Measurements from ENCODE around the gene USP15. TPM values are rescaled to one million over a fixed set of nuclear protein-coding genes. Genes with fewer than 3 reads are reported as not detected.

USP15 gene
- total RNA-seq, 1 donor from 2014 or later: 50.9 TPM

DNA sequence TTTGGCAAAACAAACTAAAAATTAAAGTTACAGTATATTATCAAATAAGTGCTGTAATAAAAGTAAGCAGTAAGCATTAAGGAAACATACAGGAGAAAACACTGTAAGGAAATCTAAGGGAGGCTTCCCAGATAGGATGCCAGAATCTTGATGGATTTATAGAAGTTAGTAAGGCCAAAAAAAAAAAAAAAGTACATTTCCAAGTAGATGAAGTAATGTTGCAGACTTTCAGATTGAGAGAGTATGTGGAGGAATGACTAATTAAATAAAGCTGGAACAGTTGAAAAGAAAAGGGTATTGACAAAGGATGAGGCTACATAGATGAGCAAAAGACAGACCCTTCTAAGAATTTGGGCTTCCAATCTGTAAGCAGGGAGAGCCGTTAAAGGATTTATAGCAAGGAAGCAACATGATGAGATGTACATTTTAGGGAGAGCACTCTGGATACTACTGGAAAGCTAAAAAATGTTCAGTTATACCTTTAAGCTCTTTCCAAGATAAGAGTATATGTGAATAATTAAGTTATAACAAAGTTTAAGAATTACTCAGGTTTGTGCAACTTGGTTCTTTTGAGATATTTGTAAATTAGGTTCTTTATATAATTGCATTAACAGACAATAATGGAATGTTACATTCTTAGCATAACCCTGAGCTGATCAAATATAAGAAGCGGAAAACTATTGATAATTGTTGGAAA is 119.0 kb downstream of the USP15 start:
- H3K36me3 Mint-ChIP-seq: peaks cover 4% of the 10 kb centered on the region
- H3K9me3 Mint-ChIP-seq: no peaks in the 10 kb centered on the region
- DNase-seq (ENCODE audit: low spot score in 2 of 2, unreplicated experiment in 2 of 2): no peak
- no peak for TF ChIP-seq CTCF (IDR thresholded peaks at IDR 0.05; ENCODE audit: unreplicated experiment)
- H3K4me1 Mint-ChIP-seq: no peaks in the 10 kb centered on the region
- no peak overlapping the region for H3K4me3 Mint-ChIP-seq
- no peaks in the 10 kb centered on the region for H3K27me3 Mint-ChIP-seq (ENCODE audit: low read depth)
- H3K27ac Mint-ChIP-seq: no peak overlapping the region

GRCh38 chr12:62379723-62380045 is 119.5 kb downstream of the USP15 start:
- no peaks in the 10 kb centered on the region for H3K27me3 Mint-ChIP-seq (ENCODE audit: low read depth)
- H3K36me3 Mint-ChIP-seq: peaks cover 4% of the 10 kb centered on the region
- no peak overlapping the region for H3K4me3 Mint-ChIP-seq
- no peak overlapping the region for H3K27ac Mint-ChIP-seq
- no peaks in the 10 kb centered on the region for H3K4me1 Mint-ChIP-seq
- H3K9me3 Mint-ChIP-seq: no peaks in the 10 kb centered on the region
- DNase-seq (ENCODE audit: low spot score in 2 of 2, unreplicated experiment in 2 of 2): no peak
- TF ChIP-seq CTCF (IDR thresholded peaks at IDR 0.05; ENCODE audit: unreplicated experiment): no peak

DNA sequence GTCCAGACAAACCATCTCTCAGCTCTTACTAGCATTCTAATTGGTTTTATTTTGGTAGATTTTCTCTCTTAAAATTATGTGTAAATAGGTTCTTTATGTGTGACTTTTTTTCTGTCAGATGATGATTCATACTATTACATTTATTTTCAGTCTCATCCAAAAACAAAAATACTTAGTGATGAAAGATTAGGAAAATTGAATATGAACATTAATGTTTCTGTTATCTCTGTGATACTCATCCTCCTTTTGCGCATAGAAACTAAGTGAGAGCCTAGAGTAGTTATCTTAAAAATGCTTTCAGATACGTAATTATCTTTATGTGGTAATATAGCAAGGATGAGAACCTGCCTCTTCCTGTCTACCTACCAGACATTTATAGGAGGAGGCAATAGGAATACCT is 122.3 kb downstream of the USP15 start:
- no peak for DNase-seq (ENCODE audit: low spot score in 2 of 2, unreplicated experiment in 2 of 2)
- TF ChIP-seq CTCF (IDR thresholded peaks at IDR 0.05; ENCODE audit: unreplicated experiment): no peak
- H3K4me3 Mint-ChIP-seq: no peak overlapping the region
- H3K36me3 Mint-ChIP-seq: peaks cover 7% of the 10 kb centered on the region
- H3K27me3 Mint-ChIP-seq (ENCODE audit: low read depth): no peaks in the 10 kb centered on the region
- H3K9me3 Mint-ChIP-seq: no peaks in the 10 kb centered on the region
- H3K4me1 Mint-ChIP-seq: no peaks in the 10 kb centered on the region
- no peak overlapping the region for H3K27ac Mint-ChIP-seq

GRCh38 chr12:62396750-62397149 is 136.5 kb downstream of the USP15 start:
- no peaks in the 10 kb centered on the region for H3K4me1 Mint-ChIP-seq
- peaks cover 4% of the 10 kb centered on the region for H3K9me3 Mint-ChIP-seq
- no peak for TF ChIP-seq CTCF (IDR thresholded peaks at IDR 0.05; ENCODE audit: unreplicated experiment)
- no peak overlapping the region for H3K4me3 Mint-ChIP-seq
- no peaks in the 10 kb centered on the region for H3K27me3 Mint-ChIP-seq (ENCODE audit: low read depth)
- peaks cover 28% of the 10 kb centered on the region for H3K36me3 Mint-ChIP-seq
- no peak overlapping the region for H3K27ac Mint-ChIP-seq
- no peak for DNase-seq (ENCODE audit: low spot score in 2 of 2, unreplicated experiment in 2 of 2)

DNA sequence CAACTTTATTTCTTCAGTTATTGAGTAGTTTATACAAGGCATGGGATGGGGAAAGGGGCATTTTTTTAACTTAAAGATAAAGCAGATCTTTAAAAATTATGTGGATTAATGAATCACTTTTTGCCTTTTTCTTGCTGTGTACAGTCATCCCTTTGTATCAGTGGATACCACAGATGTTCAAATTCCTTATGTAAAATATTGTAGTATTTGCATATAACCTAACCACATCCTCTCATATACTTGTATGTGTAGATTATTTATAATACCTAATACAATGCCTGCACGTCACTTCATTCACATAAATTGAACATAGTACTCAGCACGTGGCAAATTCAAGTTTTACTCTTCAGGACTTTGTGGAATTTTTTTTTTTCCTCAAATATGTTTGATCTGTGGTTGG is 139.9 kb downstream of the USP15 start:
- peaks cover 24% of the 10 kb centered on the region for H3K36me3 Mint-ChIP-seq
- no peak for DNase-seq (ENCODE audit: low spot score in 2 of 2, unreplicated experiment in 2 of 2)
- no peaks in the 10 kb centered on the region for H3K27me3 Mint-ChIP-seq (ENCODE audit: low read depth)
- H3K4me3 Mint-ChIP-seq: no peak overlapping the region
- H3K9me3 Mint-ChIP-seq: peaks cover 4% of the 10 kb centered on the region
- TF ChIP-seq CTCF (IDR thresholded peaks at IDR 0.05; ENCODE audit: unreplicated experiment): no peak
- H3K4me1 Mint-ChIP-seq: no peaks in the 10 kb centered on the region
- H3K27ac Mint-ChIP-seq: no peak overlapping the region

GRCh38 chr12:62401631-62402030 is 141.4 kb downstream of the USP15 start:
- no peaks in the 10 kb centered on the region for H3K9me3 Mint-ChIP-seq
- TF ChIP-seq CTCF (IDR thresholded peaks at IDR 0.05; ENCODE audit: unreplicated experiment): no peak
- no peak overlapping the region for H3K27ac Mint-ChIP-seq
- peaks cover 18% of the 10 kb centered on the region for H3K36me3 Mint-ChIP-seq
- H3K4me1 Mint-ChIP-seq: no peaks in the 10 kb centered on the region
- no peak for DNase-seq (ENCODE audit: low spot score in 2 of 2, unreplicated experiment in 2 of 2)
- H3K4me3 Mint-ChIP-seq: no peak overlapping the region
- no peaks in the 10 kb centered on the region for H3K27me3 Mint-ChIP-seq (ENCODE audit: low read depth)

All from mesothelial cell of epicardium (in vitro differentiated cells).